ENCODE measurements around the gene PIGU. TPM values are rescaled to one million over a fixed set of nuclear protein-coding genes. Genes with fewer than 3 reads are reported as not detected.
"Not testable (repeated sequence)": the region's sequence is repeated elsewhere in the genome, so short reads cannot be mapped to it uniquely, and the experiment has no call there.

The PIGU gene
- total RNA-seq, 1 donor, result 9.0 TPM

DNA sequence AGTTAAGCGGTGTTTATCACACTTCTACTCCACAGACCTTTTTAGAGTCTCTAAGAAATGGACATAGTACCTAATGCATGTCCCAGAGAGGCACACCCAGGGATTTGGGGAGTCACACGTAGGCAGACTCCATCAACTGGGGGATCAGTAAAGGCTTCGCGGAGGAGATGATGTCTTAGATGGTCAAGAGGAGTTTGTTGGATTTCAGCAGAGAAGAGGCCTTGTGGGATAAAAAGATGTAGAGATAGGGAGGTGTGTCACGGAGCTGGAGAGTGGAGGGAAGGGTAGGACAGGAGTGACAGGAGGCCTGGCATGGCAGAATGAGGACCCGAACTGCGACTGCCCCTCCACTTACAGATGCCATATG is 151.6 kb downstream of the PIGU start:
- Histone ChIP-seq H3K4me2 (ENCODE audit: insufficient read depth, low read length) (peak overlapping the region; percentile 62), H3K36me3 (ENCODE audit: insufficient read depth, low read length) (peaks cover 37% of the 10 kb centered on the region), H3K79me2 (ENCODE audit: insufficient read depth, low read length) (peaks cover 76% of the 10 kb centered on the region), H2AFZ (ENCODE audit: low read length) (no peak overlapping the region), H3K27ac (ENCODE audit: low read depth, low read length) (peak overlapping the region; percentile 83), H3K4me1 (ENCODE audit: insufficient read depth, low read length) (peaks cover 44% of the 10 kb centered on the region), H3K4me3 (ENCODE audit: insufficient read depth, low read length) (no peak overlapping the region), H4K20me1 (ENCODE audit: insufficient read depth, low read length) (peaks cover 67% of the 10 kb centered on the region), H3K9me3 (ENCODE audit: low read depth, low read length) (no peaks in the 10 kb centered on the region), H3K27me3 (ENCODE audit: insufficient read depth, low read length) (no peaks in the 10 kb centered on the region)
- no peak for TF ChIP-seq CTCF (IDR thresholded peaks at IDR 0.05; ENCODE audit: extremely low read depth, low read depth, low read length)
- peak; percentile 58 for DNase-seq (ENCODE audit: insufficient read length, low spot score, missing footprints)

- Histone ChIP-seq H3K4me2 (ENCODE audit: insufficient read depth, low read length) (no peak overlapping the region), H3K9me3 (ENCODE audit: low read depth, low read length) (no peaks in the 10 kb centered on the region), H3K27ac (ENCODE audit: low read depth, low read length) (peak overlapping the region; percentile 85), H3K27me3 (ENCODE audit: insufficient read depth, low read length) (no peaks in the 10 kb centered on the region), H2AFZ (ENCODE audit: low read length) (no peak overlapping the region), H4K20me1 (ENCODE audit: insufficient read depth, low read length) (peaks cover 60% of the 10 kb centered on the region), H3K4me1 (ENCODE audit: insufficient read depth, low read length) (peaks cover 44% of the 10 kb centered on the region), H3K4me3 (ENCODE audit: insufficient read depth, low read length) (no peak overlapping the region), H3K79me2 (ENCODE audit: insufficient read depth, low read length) (peaks cover 78% of the 10 kb centered on the region), H3K36me3 (ENCODE audit: insufficient read depth, low read length) (peaks cover 38% of the 10 kb centered on the region)
- no peak for TF ChIP-seq CTCF (IDR thresholded peaks at IDR 0.05; ENCODE audit: extremely low read depth, low read depth, low read length)
- DNase-seq (ENCODE audit: insufficient read length, low spot score, missing footprints), result no peak
Measured at GRCh38 chr20:34524426-34524825, 152.5 kb downstream of the PIGU start.

GRCh38 chr20:34522969-34523871 is 153.7 kb downstream of the PIGU start:
- Histone ChIP-seq H3K79me2 (ENCODE audit: insufficient read depth, low read length) (peaks cover 82% of the 10 kb centered on the region), H3K27ac (ENCODE audit: low read depth, low read length) (peak overlapping the region; percentile 85), H3K4me1 (ENCODE audit: insufficient read depth, low read length) (peaks cover 44% of the 10 kb centered on the region), H2AFZ (ENCODE audit: low read length) (no peak overlapping the region), H3K4me2 (ENCODE audit: insufficient read depth, low read length) (peak overlapping the region; percentile 31), H3K27me3 (ENCODE audit: insufficient read depth, low read length) (no peaks in the 10 kb centered on the region), H4K20me1 (ENCODE audit: insufficient read depth, low read length) (peaks cover 58% of the 10 kb centered on the region), H3K4me3 (ENCODE audit: insufficient read depth, low read length) (peak overlapping the region; percentile 10), H3K36me3 (ENCODE audit: insufficient read depth, low read length) (peaks cover 33% of the 10 kb centered on the region), H3K9me3 (ENCODE audit: low read depth, low read length) (no peaks in the 10 kb centered on the region)
- peak; percentile 77 for TF ChIP-seq CTCF (IDR thresholded peaks at IDR 0.05; ENCODE audit: extremely low read depth, low read depth, low read length)
- peak; percentile 69 for DNase-seq (ENCODE audit: insufficient read length, low spot score, missing footprints)

DNA sequence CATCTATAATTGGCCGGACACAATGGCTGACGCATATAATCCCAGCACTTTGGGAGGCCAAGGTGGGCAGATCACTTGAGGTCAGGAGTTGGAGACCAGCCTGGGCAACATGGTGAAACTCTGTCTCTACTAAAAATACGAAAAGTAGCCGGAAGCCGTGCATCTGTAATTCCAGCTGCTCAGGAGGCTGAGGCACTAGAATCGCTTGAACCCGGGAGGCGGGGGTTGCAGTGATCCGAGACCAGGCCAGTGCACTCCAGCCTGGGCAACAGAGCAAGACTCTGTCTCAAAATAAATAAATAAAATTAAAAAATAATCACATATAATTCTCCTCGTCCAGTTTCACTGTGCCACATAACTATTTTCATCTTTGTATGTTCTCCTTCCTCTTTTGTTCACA is 157.1 kb downstream of the PIGU start:
- not testable (repeated sequence) for H3K4me2 ChIP-seq (ENCODE audit: insufficient read depth, low read length); H3K4me3 ChIP-seq (ENCODE audit: insufficient read depth, low read length); DNase-seq (ENCODE audit: insufficient read length, low spot score, missing footprints); H3K9me3 ChIP-seq (ENCODE audit: low read depth, low read length); H3K27me3 ChIP-seq (ENCODE audit: insufficient read depth, low read length); H2AFZ ChIP-seq (ENCODE audit: low read length); H3K27ac ChIP-seq (ENCODE audit: low read depth, low read length)
- Histone ChIP-seq H4K20me1 (ENCODE audit: insufficient read depth, low read length) (peaks cover 42% of the 10 kb centered on the region), H3K79me2 (ENCODE audit: insufficient read depth, low read length) (peaks cover 76% of the 10 kb centered on the region), H3K4me1 (ENCODE audit: insufficient read depth, low read length) (peaks cover 40% of the 10 kb centered on the region), H3K36me3 (ENCODE audit: insufficient read depth, low read length) (peaks cover 15% of the 10 kb centered on the region)

GRCh38 chr20:34518863-34519262 is 158.0 kb downstream of the PIGU start:
- Histone ChIP-seq H4K20me1 (ENCODE audit: insufficient read depth, low read length) (peaks cover 34% of the 10 kb centered on the region), H3K79me2 (ENCODE audit: insufficient read depth, low read length) (peaks cover 69% of the 10 kb centered on the region), H3K4me1 (ENCODE audit: insufficient read depth, low read length) (peaks cover 34% of the 10 kb centered on the region), H3K36me3 (ENCODE audit: insufficient read depth, low read length) (peaks cover 15% of the 10 kb centered on the region)
- DNase-seq (ENCODE audit: insufficient read length, low spot score, missing footprints); H3K27ac ChIP-seq (ENCODE audit: low read depth, low read length); H3K27me3 ChIP-seq (ENCODE audit: insufficient read depth, low read length); H3K9me3 ChIP-seq (ENCODE audit: low read depth, low read length); H2AFZ ChIP-seq (ENCODE audit: low read length); H3K4me2 ChIP-seq (ENCODE audit: insufficient read depth, low read length); H3K4me3 ChIP-seq (ENCODE audit: insufficient read depth, low read length): not testable (repeated sequence)

Measured in osteoblast (primary cell).